Stimulated activated CD8-positive, alpha-beta memory T cell treated with anti-CD3 and anti-CD28 coated beads, Interleukin-12 subunit alpha, Interleukin-12 subunit beta, amount 100 ng/mL, for 24 hours (primary cell): ENCODE measurements around the gene ZNF804A.
"Not testable (repeated sequence)": the region's sequence is repeated elsewhere in the genome, so short reads cannot be mapped to it uniquely, and the experiment has no call there.

ENCODE experiments used
- DNase-seq: peaks from one replicate; pipeline ENCODE4 v3.0.0-alpha.2; 2020; ENCODE audit errors: extremely low read depth

Gene ZNF804A

GRCh38 chr2:184727813-184728212, 129.5 kb downstream of the ZNF804A start:
- no peak for DNase-seq

GRCh38 chr2:184728411-184728810, 130.1 kb downstream of the ZNF804A start:
- no peak for DNase-seq

- no peak for DNase-seq
Observed at GRCh38 chr2:184729581-184729980, 131.3 kb downstream of the ZNF804A start.

GRCh38 chr2:184730288-184730687, 132.0 kb downstream of the ZNF804A start:
- DNase-seq, result no peak

- DNase-seq, result no peak
Observed at GRCh38 chr2:184734338-184734737, 136.0 kb downstream of the ZNF804A start.

GRCh38 chr2:184735611-184736010, 137.3 kb downstream of the ZNF804A start:
- DNase-seq, result no peak

GRCh38 chr2:184743096-184743495, 144.8 kb downstream of the ZNF804A start:
- DNase-seq, result no peak

- no peak for DNase-seq
Observed at GRCh38 chr2:184756161-184756560, 157.8 kb downstream of the ZNF804A start.

GRCh38 chr2:184756885-184757284, 158.6 kb downstream of the ZNF804A start:
- DNase-seq, result no peak

- not testable (repeated sequence) for DNase-seq
Observed at GRCh38 chr2:184759557-184760255, 161.4 kb downstream of the ZNF804A start.

- DNase-seq, result no peak
Observed at GRCh38 chr2:184760931-184761330, 162.6 kb downstream of the ZNF804A start.

GRCh38 chr2:184765112-184765895, 167.0 kb downstream of the ZNF804A start:
- no peak for DNase-seq

GRCh38 chr2:184767059-184767458, 168.7 kb downstream of the ZNF804A start:
- no peak for DNase-seq

- DNase-seq, result no peak
Observed at GRCh38 chr2:184769023-184769422, 170.7 kb downstream of the ZNF804A start.

GRCh38 chr2:184769686-184770085, 171.4 kb downstream of the ZNF804A start:
- DNase-seq, result no peak

- DNase-seq, result no peak
Observed at GRCh38 chr2:184779777-184780176, 181.4 kb downstream of the ZNF804A start.

GRCh38 chr2:184780384-184780783, 182.1 kb downstream of the ZNF804A start:
- DNase-seq, result no peak

- DNase-seq, result no peak
Observed at GRCh38 chr2:184780944-184781343, 182.6 kb downstream of the ZNF804A start.

GRCh38 chr2:184783576-184783975, 185.2 kb downstream of the ZNF804A start:
- no peak for DNase-seq

GRCh38 chr2:184793176-184793575, 194.8 kb downstream of the ZNF804A start:
- DNase-seq, result no peak

- no peak for DNase-seq
Observed at GRCh38 chr2:184799379-184799778, 201.1 kb downstream of the ZNF804A start.

- no peak for DNase-seq
Observed at GRCh38 chr2:184814421-184814820, 216.1 kb downstream of the ZNF804A start.

GRCh38 chr2:184815824-184816223, 217.5 kb downstream of the ZNF804A start:
- DNase-seq, result no peak
